Osteocyte (in vitro differentiated cells): ENCODE data around the gene RGS5. TPM values are rescaled to one million over a fixed set of nuclear protein-coding genes. Genes with fewer than 3 reads are reported as not detected.
"Not testable (repeated sequence)": the region's sequence is repeated elsewhere in the genome, so short reads cannot be mapped to it uniquely, and the experiment has no call there.

Source experiments
- DNase-seq: peaks from one replicate; pipeline ENCODE4 v3.0.0; 2021; ENCODE audit warnings: mixed read lengths; ENCODE audit not compliant: unreplicated experiment; ENCODE audit errors: extremely low spot score
- H3K27ac Mint-ChIP-seq: one replicate; pipeline ENCODE4 v1.8.0; 2021; ENCODE audit warnings: mild to moderate bottlenecking, mixed read lengths; ENCODE audit not compliant: unreplicated experiment
- H3K27me3 Mint-ChIP-seq: one replicate; pipeline ENCODE4 v1.8.0; 2021; ENCODE audit warnings: mixed read lengths; ENCODE audit not compliant: unreplicated experiment
- H3K36me3 Mint-ChIP-seq: one replicate; pipeline ENCODE4 v1.8.0; 2021; ENCODE audit warnings: mixed read lengths; ENCODE audit not compliant: unreplicated experiment
- H3K4me1 Mint-ChIP-seq: one replicate; pipeline ENCODE4 v1.8.0; 2021; ENCODE audit warnings: mixed read lengths; ENCODE audit not compliant: unreplicated experiment
- H3K4me3 Mint-ChIP-seq: one replicate; pipeline ENCODE4 v1.8.0; 2021; ENCODE audit warnings: mild to moderate bottlenecking, moderate library complexity, mixed read lengths; ENCODE audit not compliant: unreplicated experiment
- H3K9me3 Mint-ChIP-seq: one replicate; pipeline ENCODE4 v1.8.0; 2021; ENCODE audit warnings: mixed read lengths; ENCODE audit not compliant: unreplicated experiment
- long read RNA-seq: library from polyadenylated mRNA; unstranded; transcript quantifications from one replicate; pipeline ENCODE4 v2.0.0, GENCODE V29; 2021
- total RNA-seq: library from RNA; stranded (reverse); gene quantifications from 2 replicates; pipeline ENCODE4 v1.2.1, GENCODE V29; 2021
- TF ChIP-seq, protein P1 (sequence below): fragments of 200-600 bp; sonication (generic); IDR thresholded peaks from 2 replicates; pipeline ENCODE4 v1.5.0; 2021; ENCODE audit warnings: antibody characterized with exemption, mild to moderate bottlenecking, moderate library complexity

The RGS5 gene, protein sequence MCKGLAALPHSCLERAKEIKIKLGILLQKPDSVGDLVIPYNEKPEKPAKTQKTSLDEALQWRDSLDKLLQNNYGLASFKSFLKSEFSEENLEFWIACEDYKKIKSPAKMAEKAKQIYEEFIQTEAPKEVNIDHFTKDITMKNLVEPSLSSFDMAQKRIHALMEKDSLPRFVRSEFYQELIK
- total RNA-seq, result 155 and 187 TPM in 2 replicates
- long read RNA-seq, full-length matches to known transcripts, result 500 of 538 reads
- long read RNA-seq, partial matches to known transcripts, result 3 of 538 reads
- long read RNA-seq, other reads (novel, unspliced or antisense), result 35 of 538 reads

DNA sequence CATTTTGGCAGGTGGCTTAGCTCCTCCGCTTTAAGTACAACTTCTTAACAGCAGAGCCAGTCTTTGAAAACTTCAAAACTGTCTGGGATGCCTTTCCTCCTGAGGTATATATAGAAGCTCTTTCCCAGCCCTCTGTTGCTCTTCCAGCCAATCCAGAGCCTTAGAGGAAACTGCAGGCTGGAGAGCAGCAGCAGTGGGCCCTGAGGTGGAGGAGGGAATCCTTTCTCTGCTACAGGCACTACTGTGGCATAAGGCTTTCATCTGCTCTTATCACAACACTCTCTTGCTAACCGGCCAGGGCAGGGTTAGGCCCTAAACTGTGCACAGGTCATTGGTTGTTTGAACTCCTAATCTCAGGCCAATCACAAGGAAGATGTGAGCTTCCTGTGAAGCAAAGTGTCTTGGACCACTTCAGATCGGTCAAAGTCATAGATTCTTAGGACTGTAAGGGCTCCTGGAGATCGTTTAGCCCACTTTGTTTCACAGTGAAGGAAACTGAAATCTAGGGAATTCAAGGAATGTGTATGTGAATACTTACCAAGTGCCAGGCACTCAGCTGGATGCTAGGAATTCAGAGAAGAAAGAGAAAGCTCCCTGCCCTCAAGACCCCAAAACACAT is at the start of gene RGS5:
RGS5 (minus strand) TSS at position 84 of the 619 bp plus-strand sequence; CDS start at position 3, 81 bp downstream.
- TF ChIP-seq, protein P1, sequence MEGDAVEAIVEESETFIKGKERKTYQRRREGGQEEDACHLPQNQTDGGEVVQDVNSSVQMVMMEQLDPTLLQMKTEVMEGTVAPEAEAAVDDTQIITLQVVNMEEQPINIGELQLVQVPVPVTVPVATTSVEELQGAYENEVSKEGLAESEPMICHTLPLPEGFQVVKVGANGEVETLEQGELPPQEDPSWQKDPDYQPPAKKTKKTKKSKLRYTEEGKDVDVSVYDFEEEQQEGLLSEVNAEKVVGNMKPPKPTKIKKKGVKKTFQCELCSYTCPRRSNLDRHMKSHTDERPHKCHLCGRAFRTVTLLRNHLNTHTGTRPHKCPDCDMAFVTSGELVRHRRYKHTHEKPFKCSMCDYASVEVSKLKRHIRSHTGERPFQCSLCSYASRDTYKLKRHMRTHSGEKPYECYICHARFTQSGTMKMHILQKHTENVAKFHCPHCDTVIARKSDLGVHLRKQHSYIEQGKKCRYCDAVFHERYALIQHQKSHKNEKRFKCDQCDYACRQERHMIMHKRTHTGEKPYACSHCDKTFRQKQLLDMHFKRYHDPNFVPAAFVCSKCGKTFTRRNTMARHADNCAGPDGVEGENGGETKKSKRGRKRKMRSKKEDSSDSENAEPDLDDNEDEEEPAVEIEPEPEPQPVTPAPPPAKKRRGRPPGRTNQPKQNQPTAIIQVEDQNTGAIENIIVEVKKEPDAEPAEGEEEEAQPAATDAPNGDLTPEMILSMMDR, result no peak
- H3K4me3 Mint-ChIP-seq, result peak within 1 kb of the TSS; percentile 70
- DNase-seq, result no peak
- peak within 1 kb of the TSS; percentile 83 for H3K27ac Mint-ChIP-seq
- H3K36me3 Mint-ChIP-seq, result no peaks in the 10 kb centered on the region
- no peaks in the 10 kb centered on the region for H3K27me3 Mint-ChIP-seq
- H3K4me1 Mint-ChIP-seq, result peaks cover 50% of the 10 kb centered on the region
- H3K9me3 Mint-ChIP-seq, result no peaks in the 10 kb centered on the region

DNA sequence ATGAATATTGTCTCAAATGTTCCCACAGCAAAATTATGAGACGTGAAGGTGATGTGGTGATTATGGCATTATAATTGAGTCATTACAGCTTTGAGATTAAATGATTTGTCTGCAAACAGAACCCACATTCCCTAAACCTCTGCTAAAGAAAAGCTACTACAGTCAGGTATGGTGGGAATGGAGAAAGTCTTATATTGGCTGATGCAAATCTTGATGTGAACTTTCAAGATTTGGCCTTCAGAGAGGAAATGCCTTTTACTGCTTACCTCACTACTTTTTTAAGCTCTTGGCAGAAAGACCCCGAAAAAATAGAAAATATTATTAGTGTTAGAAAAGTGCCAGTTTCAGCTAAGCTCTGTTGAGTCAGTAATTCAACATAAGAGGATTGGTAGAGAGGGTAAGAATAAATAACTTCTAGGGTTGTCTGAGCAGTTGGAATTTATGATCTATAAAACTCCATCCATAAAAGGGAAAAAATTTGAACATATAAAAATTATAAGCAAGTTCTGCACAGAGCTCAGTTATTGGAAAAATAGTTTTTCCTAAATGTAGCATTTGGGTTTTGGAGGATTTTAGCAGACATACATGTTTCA is 47.8 kb upstream of the RGS5 start:
- Mint-ChIP-seq H3K27ac (no peak overlapping the region), H3K4me1 (peaks cover 6% of the 10 kb centered on the region), H3K4me3 (no peak overlapping the region), H3K36me3 (no peaks in the 10 kb centered on the region), H3K27me3 (no peaks in the 10 kb centered on the region), H3K9me3 (no peaks in the 10 kb centered on the region)
- TF ChIP-seq, protein P1, result no peak
- no peak for DNase-seq

DNA sequence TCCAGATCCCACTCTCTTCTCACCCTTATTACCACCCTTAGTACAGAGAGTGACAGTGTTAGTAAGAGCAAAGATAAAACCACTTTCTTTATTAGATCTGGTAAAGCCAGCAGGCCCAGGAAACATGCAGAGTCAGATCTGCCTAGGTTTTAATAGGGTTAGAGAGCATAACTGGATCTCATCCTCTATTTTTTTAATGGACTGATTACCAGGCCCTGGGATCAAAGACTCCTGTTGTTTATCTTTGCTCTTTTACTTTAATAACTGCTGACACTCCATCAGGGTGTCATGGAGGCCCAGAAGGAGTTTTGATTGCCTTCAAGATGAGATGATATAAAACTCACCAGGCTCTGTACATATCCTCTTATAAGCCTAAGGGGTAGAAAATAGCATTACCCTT is 45.3 kb upstream of the RGS5 start:
- Mint-ChIP-seq H3K27me3 (no peaks in the 10 kb centered on the region), H3K4me3 (no peak overlapping the region), H3K9me3 (no peaks in the 10 kb centered on the region), H3K36me3 (no peaks in the 10 kb centered on the region), H3K27ac (no peak overlapping the region), H3K4me1 (peaks cover 6% of the 10 kb centered on the region)
- TF ChIP-seq, protein P1, result no peak
- DNase-seq, result no peak

DNA sequence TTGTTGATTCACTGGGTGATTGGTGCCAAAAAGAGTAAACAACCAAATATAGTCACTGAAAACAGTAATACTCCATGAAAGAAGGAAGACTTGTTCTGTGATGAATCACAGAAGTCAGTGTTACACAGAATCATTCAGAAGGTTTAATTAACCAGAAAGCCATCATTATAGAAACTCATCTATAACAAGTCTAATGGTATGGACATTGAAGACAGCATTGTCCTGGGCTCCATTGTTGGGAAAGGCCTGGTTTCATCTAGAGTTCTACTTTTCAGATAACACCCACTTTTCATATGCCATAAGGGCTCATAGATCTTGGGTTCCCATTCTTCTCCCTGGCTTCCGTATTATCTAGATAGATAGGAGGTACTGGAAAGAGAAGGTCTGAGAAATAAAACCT is 41.9 kb upstream of the RGS5 start:
- not testable (repeated sequence) for H3K9me3 Mint-ChIP-seq, H3K36me3 Mint-ChIP-seq, H3K27me3 Mint-ChIP-seq, H3K27ac Mint-ChIP-seq, H3K4me3 Mint-ChIP-seq, H3K4me1 Mint-ChIP-seq, DNase-seq

DNA sequence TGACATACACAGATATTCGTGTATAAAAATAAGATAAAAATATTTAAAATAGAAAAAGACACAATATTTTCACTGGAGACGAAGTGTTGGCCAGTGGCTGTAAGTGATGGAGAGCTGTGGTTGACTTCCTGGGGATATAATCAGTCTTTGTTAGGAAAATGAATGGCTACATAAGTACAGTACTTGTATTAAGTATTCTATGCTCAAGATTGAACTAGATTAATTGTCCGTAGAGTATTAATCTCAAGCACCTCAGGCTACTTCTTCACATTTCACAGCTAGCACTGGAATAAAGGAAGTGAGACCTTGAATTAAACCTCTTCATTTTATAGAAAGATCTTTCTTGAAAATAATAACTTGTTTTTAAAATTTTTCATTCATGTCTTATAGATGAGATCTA is 39.0 kb upstream of the RGS5 start:
- no peak for DNase-seq
- H3K36me3 Mint-ChIP-seq, result no peaks in the 10 kb centered on the region
- H3K4me1 Mint-ChIP-seq, result no peaks in the 10 kb centered on the region
- H3K27me3 Mint-ChIP-seq, result no peaks in the 10 kb centered on the region
- H3K9me3 Mint-ChIP-seq, result peaks cover 4% of the 10 kb centered on the region
- H3K27ac Mint-ChIP-seq, result no peak overlapping the region
- TF ChIP-seq, protein P1, result no peak
- no peak overlapping the region for H3K4me3 Mint-ChIP-seq
